HG02588 (cell line): ENCODE data around the gene FOXC2.

ENCODE experiments used
- ATAC-seq: cut with Tn5 transposase; IDR thresholded peaks from one replicate; pipeline ENCODE4 v1.9.1; 2021; ENCODE audit warnings: mild to moderate bottlenecking, moderate library complexity; ENCODE audit not compliant: unreplicated experiment

The FOXC2 gene

DNA sequence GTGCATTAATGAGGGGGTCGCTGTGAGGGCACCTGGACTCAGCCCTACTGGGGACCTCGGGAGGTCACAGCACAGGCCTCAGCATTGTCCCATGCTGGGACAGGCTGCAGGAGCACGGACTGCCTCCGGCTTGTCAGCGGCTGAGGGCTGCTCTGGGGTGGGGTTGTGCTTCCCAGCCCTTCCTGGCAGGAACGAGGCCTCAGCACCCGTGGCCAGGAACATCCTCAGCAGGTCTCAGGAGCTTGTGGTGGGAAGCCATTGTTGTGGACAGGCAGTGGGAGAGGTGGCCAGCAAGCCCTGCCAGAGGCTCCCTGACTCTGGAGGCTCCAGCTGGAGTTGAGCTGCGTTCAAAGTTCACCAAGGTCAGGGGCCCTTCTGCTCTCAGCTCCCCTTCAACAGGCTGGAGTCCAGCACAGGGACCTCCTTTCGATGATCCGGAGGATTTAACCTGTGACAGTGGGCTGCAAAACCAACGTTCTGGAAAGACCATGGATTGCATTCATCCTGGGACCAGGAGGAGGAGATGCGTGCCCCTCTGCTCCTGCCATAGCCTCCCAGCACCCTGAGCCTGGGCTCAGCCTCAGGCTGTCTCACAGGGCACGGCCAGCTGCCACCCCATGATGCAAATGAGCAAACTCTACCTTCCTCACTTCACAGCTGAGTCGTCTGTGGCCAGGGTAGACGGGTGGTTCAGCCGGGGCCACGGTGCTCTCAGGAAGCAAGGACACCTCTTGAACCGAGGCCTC, 44.3 kb downstream of the FOXC2 start:
- no peak for ATAC-seq

DNA sequence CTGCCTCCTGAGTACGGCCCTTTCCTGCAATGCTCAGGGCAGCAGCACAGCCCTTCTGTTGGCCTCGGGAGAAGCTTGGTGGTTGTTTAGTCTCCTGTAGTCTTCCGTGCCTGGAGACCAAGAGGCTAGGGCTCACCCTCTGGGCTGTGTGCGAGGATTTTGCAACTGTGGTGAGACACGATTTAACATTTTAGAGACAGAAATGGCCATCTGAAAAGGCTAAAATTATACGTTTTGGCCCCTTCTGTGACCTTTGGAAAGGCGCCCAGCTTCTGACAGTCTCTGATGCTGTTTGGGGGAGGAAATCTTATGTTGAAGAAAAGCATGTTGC, 44.9 kb downstream of the FOXC2 start:
- ATAC-seq: no peak

DNA sequence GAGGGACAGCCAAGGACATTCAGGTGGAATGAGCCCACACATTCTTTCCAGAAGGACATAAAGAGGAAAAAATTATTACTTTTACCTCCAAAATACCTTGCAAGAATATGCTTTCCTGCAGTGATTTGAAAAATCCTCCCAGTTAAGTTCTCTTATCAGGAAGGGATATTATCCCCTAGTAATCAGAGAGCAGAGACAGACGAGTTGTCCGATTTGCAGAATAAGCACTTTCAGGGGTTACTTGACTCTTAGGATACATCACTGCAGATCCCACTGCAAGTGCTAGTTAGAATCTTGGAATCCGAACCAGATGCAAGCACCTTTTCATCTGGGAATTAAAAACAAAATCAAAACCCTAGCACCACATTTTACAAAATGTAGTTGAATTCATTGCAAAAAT, 45.3 kb downstream of the FOXC2 start:
- no peak for ATAC-seq

DNA sequence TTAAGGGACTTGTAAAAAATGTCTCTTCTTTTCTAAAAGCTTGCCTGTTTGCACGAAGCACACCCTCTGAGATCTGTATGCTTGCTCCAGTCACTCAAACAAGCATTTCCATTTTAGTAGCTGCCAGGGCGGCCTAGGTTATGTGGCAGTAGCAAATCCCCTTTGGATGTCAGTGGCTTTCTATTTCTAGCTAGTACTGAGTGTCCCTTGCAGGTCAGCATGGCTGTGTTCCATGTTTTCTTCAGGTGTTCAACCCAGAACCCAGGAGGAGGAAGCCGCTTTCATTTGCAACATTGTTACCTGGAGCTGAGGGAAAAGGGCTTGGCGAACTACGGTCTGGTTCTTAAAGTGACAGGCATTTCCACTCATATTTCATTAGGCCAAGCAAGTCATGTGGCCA, 48.1 kb downstream of the FOXC2 start:
- no peak for ATAC-seq

DNA sequence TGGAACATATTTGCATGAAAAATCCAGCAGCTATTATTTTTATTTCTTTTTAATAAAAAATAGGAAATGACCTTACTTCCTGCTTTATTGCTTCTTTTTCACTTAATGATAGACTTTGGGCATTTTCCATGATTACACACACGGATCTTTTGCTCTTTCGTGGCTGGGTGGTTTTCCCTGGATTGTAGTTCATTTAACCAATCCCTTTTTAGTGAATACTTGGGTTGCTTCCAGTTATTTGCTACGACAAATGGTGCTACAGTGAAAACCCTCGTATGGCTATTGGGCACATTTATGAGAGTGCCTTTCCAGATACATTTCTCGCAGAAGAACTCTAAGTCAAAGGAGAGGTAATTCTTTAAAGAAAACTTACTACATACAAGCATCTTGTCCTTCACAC, 50.3 kb downstream of the FOXC2 start:
- no peak for ATAC-seq

DNA sequence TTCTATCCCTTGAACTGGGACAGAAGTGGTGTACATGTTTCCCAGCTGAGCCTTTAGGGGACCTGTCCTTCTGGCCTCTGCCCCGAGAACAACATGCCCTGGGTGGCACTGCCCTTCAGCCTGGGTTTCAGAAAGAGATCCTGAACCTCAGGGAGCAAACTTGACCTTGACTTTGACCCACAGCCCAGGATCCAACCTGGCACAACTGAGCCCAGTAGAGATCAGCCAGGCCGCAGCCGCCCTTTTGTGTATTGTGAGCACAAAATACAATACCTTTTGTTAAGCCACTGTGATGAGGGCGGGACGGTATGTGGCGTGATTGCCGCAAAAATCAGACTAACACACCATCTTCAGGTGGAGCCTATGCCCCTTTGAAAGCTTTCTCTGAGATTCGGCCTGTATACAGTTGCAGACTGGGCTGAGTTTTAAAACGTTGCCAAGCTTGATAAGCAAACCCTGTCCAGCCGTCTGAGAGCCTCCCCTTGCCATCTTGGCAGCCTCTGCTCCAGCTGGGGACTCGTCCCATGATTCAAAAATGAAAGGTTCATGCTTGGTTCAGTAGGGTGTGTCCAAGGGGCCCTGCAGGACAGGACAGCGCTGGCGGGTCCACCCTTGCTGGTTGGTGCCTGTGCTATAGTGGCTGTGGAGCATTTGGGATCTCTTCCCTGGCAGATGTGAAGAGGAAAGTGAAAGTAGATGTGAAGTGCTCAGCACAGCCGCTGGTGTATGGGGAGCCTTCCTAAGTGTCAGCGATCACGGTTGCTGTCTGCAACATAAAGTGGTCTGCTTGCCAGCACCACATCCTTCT, 52.0 kb downstream of the FOXC2 start:
- ATAC-seq: no peak
